SW 1271 (cell line): ENCODE measurements around the gene NEDD4L.

ENCODE experiments used
- DNase-seq, 2 experiments: peaks; one replicate each; lab custom pipeline; 2025; lab: John Stamatoyannopoulos, UW

The NEDD4L gene

DNA sequence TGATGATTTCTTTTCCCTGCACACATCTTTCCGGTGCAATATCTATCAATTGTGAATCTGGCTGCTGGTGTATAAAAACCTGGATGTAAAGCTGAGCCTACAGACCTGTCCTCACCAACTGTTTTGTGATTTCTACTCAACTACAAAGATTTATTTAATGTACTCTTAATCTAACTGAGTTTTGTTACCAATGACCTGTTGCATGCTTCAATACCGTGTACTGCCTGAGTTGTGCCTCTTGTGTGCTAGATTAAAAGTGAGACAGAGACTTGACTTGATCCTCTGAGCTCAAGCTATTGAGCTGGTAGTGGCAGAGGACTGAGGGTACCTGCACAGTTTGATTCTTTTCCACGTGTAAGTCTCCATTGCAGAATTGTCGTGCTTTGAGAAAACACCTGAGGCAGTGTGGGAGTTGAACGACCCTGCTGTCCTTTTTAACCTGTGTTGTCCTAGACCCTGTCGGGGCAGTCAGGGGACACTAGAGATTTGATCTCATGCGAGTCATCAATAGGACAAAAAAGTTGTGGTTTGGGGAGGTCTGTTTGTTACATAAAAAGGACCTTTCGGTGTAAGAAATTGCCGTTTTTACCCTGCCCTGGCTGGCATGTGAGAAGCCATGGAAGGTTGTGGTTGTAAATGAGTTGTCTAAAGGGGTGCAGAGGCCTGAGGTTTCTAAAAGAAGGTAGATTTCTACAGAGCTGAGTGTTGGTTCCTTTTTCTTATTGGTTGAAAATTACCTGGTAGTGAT lies 353.5 kb downstream of the NEDD4L start:
- no peak for DNase-seq

GRCh38 chr18:58398648-58399398 lies 354.8 kb downstream of the NEDD4L start:
- no peak for DNase-seq

DNA sequence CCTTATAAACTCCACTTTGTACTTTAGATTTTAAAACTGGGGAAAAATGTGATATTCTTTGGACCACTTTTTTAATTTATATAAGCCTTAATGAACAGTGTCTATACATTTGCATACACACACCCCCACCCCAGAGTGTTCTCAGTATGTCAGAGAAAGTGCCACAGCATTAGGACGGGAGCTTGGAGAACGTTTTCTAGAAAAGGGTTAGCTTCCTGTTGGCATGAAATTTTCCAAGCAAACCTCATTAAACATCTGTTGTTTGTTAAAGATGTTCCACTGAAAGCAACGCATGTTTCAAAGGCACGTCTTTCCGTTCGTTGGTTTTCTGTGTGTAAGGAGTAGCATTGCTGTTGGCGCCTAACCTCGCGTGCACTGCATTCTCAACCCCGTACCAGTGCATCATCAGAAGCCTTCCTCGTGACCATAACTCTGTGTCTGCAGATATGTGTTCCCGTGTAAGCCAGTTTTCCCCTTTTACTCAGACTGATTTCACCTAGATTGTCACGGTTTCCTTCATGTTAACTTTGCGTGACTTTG lies 356.4 kb downstream of the NEDD4L start:
- DNase-seq = no peak

GRCh38 chr18:58401191-58401590 lies 357.2 kb downstream of the NEDD4L start:
- no peak for DNase-seq

GRCh38 chr18:58402247-58402646 lies 358.2 kb downstream of the NEDD4L start:
- DNase-seq = no peak

DNA sequence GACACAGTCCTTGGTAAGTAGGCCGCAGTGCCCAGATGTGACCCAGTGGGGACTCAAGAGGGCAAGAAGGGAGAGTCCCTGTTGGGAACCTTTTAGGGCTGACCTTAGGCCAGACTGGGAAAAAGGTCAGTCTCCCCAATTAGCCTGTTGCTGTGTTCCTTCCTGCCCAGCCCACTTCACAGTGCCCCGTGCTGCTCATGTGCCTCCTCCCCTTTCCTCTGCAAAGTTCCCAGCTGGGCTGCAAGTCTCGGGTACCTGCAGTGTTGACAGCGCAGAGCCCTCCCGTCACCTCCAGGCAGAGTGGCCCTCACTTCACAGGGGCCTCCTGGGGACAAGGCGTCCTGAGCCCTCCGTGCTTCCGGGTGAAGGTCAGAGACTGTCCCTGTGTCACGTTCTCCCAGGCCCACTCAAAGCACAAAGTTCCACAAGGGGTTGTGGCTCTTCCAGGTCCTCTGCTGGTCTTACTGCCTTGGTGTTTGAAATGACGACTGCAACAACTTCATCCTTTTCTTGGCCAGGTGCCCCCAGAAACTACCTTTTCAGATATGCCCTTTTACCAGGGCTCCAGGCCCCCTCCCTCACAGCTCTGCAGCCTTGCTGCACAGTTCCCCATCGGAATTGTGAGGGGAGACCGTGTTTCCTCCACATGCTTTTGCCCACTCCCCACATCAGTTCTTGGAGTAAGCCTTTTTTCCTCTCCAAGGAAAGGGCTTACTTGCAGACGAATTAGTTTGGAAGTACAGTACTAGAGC lies 359.1 kb downstream of the NEDD4L start:
- no peak for DNase-seq

- DNase-seq = no peak
These were observed 359.9 kb downstream of the NEDD4L start for GRCh38 chr18:58403799-58404455.

- no peak for DNase-seq
These were observed 361.3 kb downstream of the NEDD4L start for GRCh38 chr18:58405107-58405898.

GRCh38 chr18:58407263-58407648 lies 363.2 kb downstream of the NEDD4L start:
- no peak for DNase-seq

DNA sequence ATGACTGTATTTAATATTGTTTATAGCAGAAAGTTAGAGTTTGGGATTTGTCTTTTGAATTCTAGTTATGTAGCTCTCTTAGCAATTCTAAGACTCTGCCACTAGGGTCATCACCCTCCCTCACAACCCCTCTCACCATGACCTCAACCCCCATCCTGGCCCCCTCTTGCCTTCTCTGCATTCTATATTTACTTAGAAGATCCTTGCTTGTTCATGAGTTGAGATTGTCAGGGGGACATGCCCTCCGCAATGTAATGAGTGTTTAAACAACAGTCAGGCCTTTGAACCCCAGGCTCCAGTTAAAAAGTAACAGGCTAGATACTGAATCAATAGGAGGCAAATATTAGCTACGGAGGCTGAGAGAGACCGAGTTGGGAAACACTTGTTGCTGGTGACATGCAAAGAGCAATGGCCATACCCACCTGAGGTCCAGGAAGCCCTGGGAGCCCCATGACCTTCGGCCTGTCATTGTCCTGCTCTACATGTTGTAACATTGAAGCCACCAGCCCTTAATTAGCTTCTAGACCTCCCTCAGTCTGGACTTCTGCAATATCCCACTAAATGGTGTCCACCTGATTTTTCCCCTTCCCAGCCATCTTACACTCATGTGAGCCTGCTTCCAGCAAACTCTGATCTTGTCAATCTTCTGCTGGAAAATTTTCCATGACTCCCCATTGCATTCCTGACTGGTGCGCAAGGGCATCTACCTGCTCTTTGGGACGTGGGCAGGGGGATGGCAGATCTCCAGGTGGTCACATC lies 363.8 kb downstream of the NEDD4L start:
- DNase-seq = no peak

GRCh38 chr18:58408665-58409064 lies 364.6 kb downstream of the NEDD4L start:
- DNase-seq = no peak

GRCh38 chr18:58409802-58410445 lies 365.9 kb downstream of the NEDD4L start:
- DNase-seq = no peak

DNA sequence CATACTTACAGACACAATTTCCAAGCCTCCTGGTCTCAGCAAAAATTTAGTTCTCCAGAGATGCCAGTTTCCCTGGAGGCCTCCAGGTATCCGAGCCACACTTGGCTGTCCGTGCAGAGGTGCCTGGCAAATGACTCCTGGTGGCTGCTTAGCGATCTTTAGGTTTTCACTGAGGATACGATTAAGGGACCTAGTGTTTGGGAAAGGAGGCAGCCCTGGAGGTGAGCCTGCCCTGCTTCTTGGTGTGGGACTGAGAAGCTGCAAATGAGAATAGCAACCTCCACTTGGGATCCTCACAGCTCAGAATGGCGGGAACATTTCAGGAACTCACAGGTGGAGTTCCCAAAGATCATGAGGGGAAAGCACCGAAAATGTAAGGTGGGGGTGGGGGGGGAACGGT lies 367.3 kb downstream of the NEDD4L start:
- no peak for DNase-seq

GRCh38 chr18:58412844-58413666 lies 369.0 kb downstream of the NEDD4L start:
- no peak for DNase-seq

DNA sequence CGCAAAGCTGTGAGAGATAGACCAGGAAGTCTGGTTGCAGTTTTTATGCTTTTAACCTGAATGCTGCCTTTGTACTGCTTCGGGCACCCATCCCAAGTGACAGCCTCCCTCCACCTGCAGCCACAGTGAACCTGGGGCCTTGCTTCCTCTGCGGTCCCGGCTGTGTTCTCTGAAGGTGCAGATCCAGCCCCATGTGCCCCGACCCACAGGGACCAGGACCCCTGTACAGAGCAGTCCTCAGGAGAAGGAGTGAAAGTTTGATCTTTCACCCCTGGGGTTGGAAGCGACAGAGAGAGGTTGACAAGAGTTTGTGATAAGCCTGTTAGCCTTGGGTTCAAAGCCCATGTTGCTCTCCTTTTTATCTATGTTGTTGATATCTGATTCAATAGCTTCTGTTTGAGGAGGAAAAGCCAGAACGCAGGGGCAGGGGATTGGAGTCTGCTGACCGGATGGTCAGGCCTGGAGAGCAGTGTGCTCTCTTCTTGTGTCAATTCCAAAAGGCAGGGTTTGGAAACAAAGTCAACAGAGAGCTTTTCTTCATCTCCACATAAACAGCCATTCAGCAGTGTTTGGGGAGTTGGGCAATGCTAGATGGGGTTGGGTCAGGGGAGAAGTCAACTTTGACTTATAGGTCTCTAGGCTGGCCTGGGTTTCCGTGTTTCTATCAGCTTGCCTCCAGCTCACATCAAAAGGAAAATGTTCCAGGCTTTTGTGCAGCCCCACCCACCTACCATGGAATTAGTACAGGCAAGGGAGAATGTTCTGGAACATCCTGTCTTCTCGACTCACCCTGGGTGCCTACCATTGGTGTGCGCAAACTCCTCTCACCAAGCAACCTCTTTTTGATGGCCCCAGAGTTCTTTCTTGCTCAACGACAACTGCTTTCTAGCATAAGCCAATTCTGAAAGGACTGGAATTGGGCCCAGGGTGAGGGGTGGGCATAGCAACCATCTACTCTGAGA lies 369.9 kb downstream of the NEDD4L start:
- no peak for DNase-seq

GRCh38 chr18:58416014-58416703 lies 372.1 kb downstream of the NEDD4L start:
- no peak for DNase-seq
